PFSK-1 (cell line): ENCODE data around the gene CALCOCO1.

Experiments used
- POLR2AphosphoS5 ChIP-seq: IDR thresholded peaks from 2 replicates; pipeline ENCODE4 v1.6.1; 2012; ENCODE audit warnings: low read depth, mild to moderate bottlenecking, control low read depth, low read length, moderate library complexity
- TAF1 ChIP-seq: IDR thresholded peaks from 2 replicates; pipeline ENCODE4 v1.6.1; 2012; ENCODE audit warnings: low read length, control low read depth, borderline replicate concordance; ENCODE audit not compliant: insufficient read depth

DNA sequence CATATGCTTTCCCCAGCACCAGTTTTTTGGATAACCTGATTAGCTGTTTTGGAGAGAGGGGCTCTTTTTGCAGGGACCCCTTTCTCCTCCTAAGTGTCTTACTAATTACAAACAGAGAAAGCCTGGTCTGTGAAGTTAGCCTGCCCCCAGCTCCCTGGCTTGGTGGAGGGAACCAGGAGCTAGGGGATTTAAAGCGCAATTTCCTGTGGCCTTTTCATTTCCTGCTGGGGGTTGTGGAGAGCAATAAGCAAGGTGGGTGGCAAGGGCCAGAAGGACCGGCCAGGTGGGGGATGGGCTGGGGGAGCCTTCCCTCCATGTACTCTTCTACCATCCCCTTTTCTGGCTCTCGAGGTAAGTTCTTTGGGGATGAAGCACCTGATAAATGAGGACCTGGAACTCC, 28.6 kb upstream of the CALCOCO1 start:
- TF ChIP-seq POLR2AphosphoS5 (no peak), TAF1 (no peak)
